Mesendoderm (in vitro differentiated cells): ENCODE data around the gene USF2. TPM values are rescaled to one million over a fixed set of nuclear protein-coding genes. Genes with fewer than 3 reads are reported as not detected.
"Not testable (repeated sequence)": the region's sequence is repeated elsewhere in the genome, so short reads cannot be mapped to it uniquely, and the experiment has no call there.

Source experiments
- DNase-seq: peaks from one replicate; pipeline ENCODE4 v3.0.0; 2013
- H2AK5ac ChIP-seq: 2 replicates; pipeline ENCODE4 v1.6.1; 2013; ENCODE audit warnings: low read length, inconsistent platforms
- H2BK120ac ChIP-seq: 2 replicates; pipeline ENCODE4 v1.6.1; 2013; ENCODE audit warnings: low read depth, mild to moderate bottlenecking, low read length, moderate library complexity, mixed read lengths
- H2BK15ac ChIP-seq: replicated peaks from 2 replicates; pipeline ENCODE4 v1.6.1; 2013; ENCODE audit warnings: low read depth, mild to moderate bottlenecking, moderate library complexity
- H2BK5ac ChIP-seq: 2 replicates; pipeline ENCODE4 v1.6.1; 2013; ENCODE audit warnings: low read length, inconsistent platforms
- H3K18ac ChIP-seq: 2 replicates; pipeline ENCODE4 v1.6.1; 2013; ENCODE audit warnings: mild to moderate bottlenecking, low read length, mixed read lengths
- H3K23ac ChIP-seq: one replicate; pipeline ENCODE4 v1.6.1; 2013; ENCODE audit warnings: low read length
- H3K27ac ChIP-seq: 2 replicates; pipeline ENCODE4 v1.5.1; 2013; ENCODE audit warnings: low read depth, mild to moderate bottlenecking, inconsistent platforms, low read length, moderate library complexity
- H3K27me3 ChIP-seq: 2 replicates; pipeline ENCODE4 v1.6.1; 2013; ENCODE audit warnings: low read length, control low read depth, mild to moderate bottlenecking, inconsistent platforms; ENCODE audit not compliant: insufficient read depth, poor library complexity
- H3K36me3 ChIP-seq: 2 replicates; pipeline ENCODE4 v1.6.1; 2013; ENCODE audit warnings: low read length, inconsistent platforms; ENCODE audit not compliant: control insufficient read depth, insufficient read depth
- H3K4ac ChIP-seq: one replicate; pipeline ENCODE4 v1.6.1; 2013; ENCODE audit warnings: low read depth, mild to moderate bottlenecking, low read length, moderate library complexity
- H3K4me1 ChIP-seq: 2 replicates; pipeline ENCODE4 v1.6.1; 2013; ENCODE audit warnings: low read depth, low read length, inconsistent platforms; ENCODE audit not compliant: control insufficient read depth
- H3K4me2 ChIP-seq: 2 replicates; pipeline ENCODE4 v1.6.1; 2013; ENCODE audit warnings: low read length
- H3K4me3 ChIP-seq: 2 replicates; pipeline ENCODE4 v1.5.1; 2013; ENCODE audit warnings: mild to moderate bottlenecking, low read length
- H3K56ac ChIP-seq: one replicate; pipeline ENCODE4 v1.6.1; 2013; ENCODE audit warnings: low read length
- H3K79me1 ChIP-seq: 2 replicates; pipeline ENCODE4 v1.6.1; 2013; ENCODE audit warnings: low read length, inconsistent platforms
- H3K79me2 ChIP-seq: 2 replicates; pipeline ENCODE4 v1.6.1; 2013; ENCODE audit warnings: mild to moderate bottlenecking, low read length; ENCODE audit not compliant: control insufficient read depth, insufficient read depth
- H3K9ac ChIP-seq: 2 replicates; pipeline ENCODE4 v1.6.1; 2013; ENCODE audit warnings: low read length, inconsistent platforms
- H4K5ac ChIP-seq: one replicate; pipeline ENCODE4 v1.6.1; 2013; ENCODE audit warnings: low read length
- H4K8ac ChIP-seq: one replicate; pipeline ENCODE4 v1.6.1; 2013; ENCODE audit warnings: low read depth, mild to moderate bottlenecking, control low read depth, low read length, moderate library complexity
- WGBS: extraction: QIAGEN DNeasy Blood & Tissue Kit; methylation state at CpG from one replicate; pipeline ENCODE4 v1.1.7; 2013; ENCODE audit warnings: low lambda C conversion rate, missing lambda C conversion rate; ENCODE audit not compliant: insufficient coverage; ENCODE audit errors: extremely low coverage; 5-methylcytosine and 5-hydroxymethylcytosine counted together
- polyA plus RNA-seq, 2 experiments: library from polyadenylated mRNA; stranded (reverse); fragments of 200-250 nt; gene quantifications; one replicate each; pipeline ENCODE4 v1.2.3, GENCODE V29; 2013

The USF2 gene, protein sequence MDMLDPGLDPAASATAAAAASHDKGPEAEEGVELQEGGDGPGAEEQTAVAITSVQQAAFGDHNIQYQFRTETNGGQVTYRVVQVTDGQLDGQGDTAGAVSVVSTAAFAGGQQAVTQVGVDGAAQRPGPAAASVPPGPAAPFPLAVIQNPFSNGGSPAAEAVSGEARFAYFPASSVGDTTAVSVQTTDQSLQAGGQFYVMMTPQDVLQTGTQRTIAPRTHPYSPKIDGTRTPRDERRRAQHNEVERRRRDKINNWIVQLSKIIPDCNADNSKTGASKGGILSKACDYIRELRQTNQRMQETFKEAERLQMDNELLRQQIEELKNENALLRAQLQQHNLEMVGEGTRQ
- polyA plus RNA-seq (2013, experiment 1 of 2): 81.7 TPM
- 79.2 TPM for polyA plus RNA-seq (2013, experiment 2 of 2)

DNA sequence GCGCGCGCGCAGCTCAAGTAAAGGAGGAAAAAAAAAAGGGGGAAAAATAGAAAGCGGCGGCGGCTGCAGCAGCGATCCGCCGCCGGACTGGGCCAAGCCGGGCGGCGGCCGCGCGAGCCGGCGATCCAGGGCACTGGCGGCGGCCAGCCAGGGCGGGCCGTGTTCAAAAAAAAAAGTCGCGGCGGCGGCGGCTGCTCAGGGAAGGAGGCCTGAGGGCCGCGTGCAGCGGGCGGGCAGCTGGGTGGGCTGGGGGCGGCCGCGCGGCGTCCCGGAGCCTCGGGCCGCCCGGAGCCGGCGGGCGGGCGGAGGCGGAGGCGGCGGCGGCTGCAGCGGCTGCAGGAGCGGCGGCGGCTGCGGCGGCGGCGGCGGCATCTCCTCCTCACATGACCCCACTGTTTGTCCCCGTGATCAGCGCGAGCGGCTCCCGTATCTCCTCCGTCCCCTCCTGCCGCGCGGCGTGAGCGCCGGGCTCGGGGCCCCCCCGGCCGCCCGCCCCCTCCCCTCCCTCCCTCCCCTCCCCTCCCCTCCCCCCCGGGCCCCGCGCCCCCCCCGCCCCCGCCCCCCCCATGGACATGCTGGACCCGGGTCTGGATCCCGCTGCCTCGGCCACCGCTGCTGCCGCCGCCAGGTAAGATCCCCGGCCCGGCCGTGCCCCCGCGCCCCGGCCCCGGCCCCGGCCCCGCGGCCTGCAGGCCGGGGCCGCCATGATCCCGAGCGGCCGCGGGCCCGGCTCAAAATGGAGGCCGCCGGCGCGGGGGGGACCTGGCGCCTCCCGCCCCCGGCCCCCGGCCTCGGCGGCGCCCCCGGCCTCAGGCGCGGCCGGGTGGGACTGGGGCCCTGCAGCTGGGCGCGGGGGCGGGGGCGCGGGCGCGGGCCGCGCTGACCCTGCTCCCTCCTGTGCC is at the start of gene USF2:
Gene USF2, plus strand, starts transcription at position 427 of the 902 bp plus-strand sequence. Its CDS starts 140 bp downstream, at position 567.
- H3K27me3 ChIP-seq: no peaks in the 10 kb centered on the region
- H2AK5ac ChIP-seq: no peak within 1 kb of the TSS
- peak within 1 kb of the TSS; percentile 95 for H3K27ac ChIP-seq
- H4K5ac ChIP-seq: no peak within 1 kb of the TSS
- H3K23ac ChIP-seq: no peak within 1 kb of the TSS
- peak within 1 kb of the TSS; percentile 90 for H3K4ac ChIP-seq
- peak within 1 kb of the TSS; percentile 97 for H3K18ac ChIP-seq
- H4K8ac ChIP-seq: peak within 1 kb of the TSS; percentile 90
- H3K4me1 ChIP-seq: peaks cover 2% of the 10 kb centered on the region
- peaks cover 11% of the 10 kb centered on the region for H3K79me1 ChIP-seq
- DNase-seq: peak; percentile 81
- no peak within 1 kb of the TSS for H2BK5ac ChIP-seq
- WGBS: no CpG with 5 or more reads among the region's 126 CpGs
- peak within 1 kb of the TSS; percentile 88 for H2BK120ac ChIP-seq
- peak within 1 kb of the TSS; percentile 80 for H3K4me2 ChIP-seq
- peak within 1 kb of the TSS; percentile 95 for H3K56ac ChIP-seq
- H3K9ac ChIP-seq: peak within 1 kb of the TSS; percentile 89
- peaks cover 3% of the 10 kb centered on the region for H3K79me2 ChIP-seq
- H3K4me3 ChIP-seq: peak within 1 kb of the TSS; percentile 55
- H3K36me3 ChIP-seq: peaks cover 20% of the 10 kb centered on the region
- H2BK15ac ChIP-seq: no peak within 1 kb of the TSS

DNA sequence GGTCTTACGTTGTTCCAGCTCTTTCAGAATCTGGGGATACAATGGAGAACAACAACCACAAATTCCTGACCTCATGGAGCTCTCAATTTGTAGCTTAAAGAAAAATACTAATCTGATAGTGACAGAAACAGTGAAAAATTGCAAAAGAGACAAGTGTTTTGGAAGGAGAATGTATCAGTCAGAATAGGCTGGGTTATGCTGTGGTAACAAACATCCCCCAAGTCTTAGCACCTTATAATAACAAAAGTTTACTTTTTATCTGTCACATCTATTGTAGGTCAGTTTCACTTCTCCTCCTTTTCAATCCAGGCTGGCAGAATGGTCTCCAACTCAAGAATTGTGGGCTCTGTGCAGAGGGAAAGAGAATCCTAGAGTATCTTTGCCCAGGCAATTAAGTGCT is 49.8 kb upstream of the USF2 start:
- no peak overlapping the region for H3K4me2 ChIP-seq
- no peaks in the 10 kb centered on the region for H3K36me3 ChIP-seq
- H3K56ac ChIP-seq: no peak overlapping the region
- no peaks in the 10 kb centered on the region for H3K4me1 ChIP-seq
- no peak overlapping the region for H3K4me3 ChIP-seq
- H3K79me1 ChIP-seq: no peaks in the 10 kb centered on the region
- no peak overlapping the region for H2BK120ac ChIP-seq
- H3K23ac ChIP-seq: no peak overlapping the region
- WGBS: no CpG with 5 or more reads among the region's 1 CpG
- no peak overlapping the region for H3K27ac ChIP-seq
- no peak overlapping the region for H4K8ac ChIP-seq
- H2BK5ac ChIP-seq: no peak overlapping the region
- no peak overlapping the region for H2AK5ac ChIP-seq
- H4K5ac ChIP-seq: no peak overlapping the region
- no peaks in the 10 kb centered on the region for H3K27me3 ChIP-seq
- no peak overlapping the region for H3K18ac ChIP-seq
- no peak for DNase-seq
- no peak overlapping the region for H3K4ac ChIP-seq
- H3K79me2 ChIP-seq: no peaks in the 10 kb centered on the region
- no peak overlapping the region for H3K9ac ChIP-seq
- H2BK15ac ChIP-seq: no peak overlapping the region

DNA sequence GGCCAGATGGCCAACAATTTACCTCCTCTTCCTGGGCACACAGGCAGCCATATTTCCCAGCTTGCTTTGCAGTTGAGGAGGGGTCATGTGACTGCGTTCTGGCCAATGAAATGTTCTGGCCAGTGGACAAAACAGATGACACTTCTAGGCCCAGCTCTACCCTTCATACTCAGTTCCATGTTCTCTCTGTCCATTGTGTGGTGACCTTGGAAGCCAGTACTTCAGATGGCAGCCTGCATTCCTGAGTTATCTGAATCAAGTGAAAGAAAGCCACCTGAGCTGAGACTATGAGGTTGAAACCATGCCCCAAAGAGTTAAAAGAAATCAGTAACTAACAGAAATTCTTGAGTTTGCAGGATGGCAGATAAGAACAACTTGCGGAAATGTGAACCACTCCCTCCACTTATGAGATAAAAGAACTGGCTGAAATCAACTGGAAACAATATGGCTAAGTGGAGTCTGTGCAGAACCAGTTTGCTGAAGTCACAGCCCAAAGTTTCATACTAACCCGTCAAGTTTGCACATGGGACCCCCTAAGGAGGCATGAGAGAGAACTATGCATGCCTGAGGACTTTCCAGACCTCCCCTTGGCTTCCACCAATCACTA is 48.3 kb upstream of the USF2 start:
- no peak overlapping the region for H2AK5ac ChIP-seq
- H3K79me2 ChIP-seq: no peaks in the 10 kb centered on the region
- no peaks in the 10 kb centered on the region for H3K27me3 ChIP-seq
- no peak overlapping the region for H3K4me2 ChIP-seq
- no peak overlapping the region for H2BK5ac ChIP-seq
- peak overlapping the region; percentile 88 for H3K4ac ChIP-seq
- H3K36me3 ChIP-seq: no peaks in the 10 kb centered on the region
- no CpG with 5 or more reads among the region's 3 CpGs for WGBS
- no peak overlapping the region for H3K18ac ChIP-seq
- no peak overlapping the region for H2BK120ac ChIP-seq
- no peak overlapping the region for H3K23ac ChIP-seq
- peak overlapping the region; percentile 22 for H3K56ac ChIP-seq
- no peaks in the 10 kb centered on the region for H3K79me1 ChIP-seq
- H4K5ac ChIP-seq: no peak overlapping the region
- H3K27ac ChIP-seq: no peak overlapping the region
- no peak overlapping the region for H4K8ac ChIP-seq
- no peaks in the 10 kb centered on the region for H3K4me1 ChIP-seq
- no peak overlapping the region for H3K4me3 ChIP-seq
- H3K9ac ChIP-seq: no peak overlapping the region
- DNase-seq: peak; percentile 92
- no peak overlapping the region for H2BK15ac ChIP-seq

DNA sequence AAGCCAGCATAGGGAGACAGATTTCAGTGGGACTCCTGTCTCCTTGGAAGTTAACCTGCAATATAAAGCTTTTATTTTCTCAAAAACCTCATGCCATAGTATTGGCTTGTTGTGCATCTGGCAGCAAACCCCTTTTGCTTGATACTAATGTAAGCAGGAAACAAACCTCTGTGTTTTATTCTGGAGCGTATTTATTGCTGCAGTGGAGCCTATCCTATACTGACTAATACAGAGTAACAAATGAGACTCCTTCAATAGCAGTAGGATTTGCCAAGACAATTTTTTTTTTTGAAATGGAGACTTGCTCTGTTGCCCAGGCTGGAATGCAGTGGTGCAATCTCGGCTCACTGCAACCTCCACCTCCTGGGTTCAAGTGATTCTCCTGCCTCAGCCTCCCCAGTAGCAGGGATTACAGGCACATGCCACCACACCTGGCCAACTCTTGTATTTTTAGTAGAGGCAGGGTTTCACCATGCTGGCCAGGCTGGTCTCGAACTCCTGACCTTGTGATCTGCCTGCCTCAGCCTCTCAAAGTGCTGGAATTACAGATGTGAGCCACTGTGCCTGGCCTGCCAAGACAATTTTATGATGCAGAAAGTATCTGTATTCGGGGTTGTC is 47.7 kb upstream of the USF2 start:
- H3K4me1 ChIP-seq, H3K27me3 ChIP-seq, H3K18ac ChIP-seq, H3K56ac ChIP-seq, H2BK120ac ChIP-seq, H2AK5ac ChIP-seq, H3K36me3 ChIP-seq, H4K8ac ChIP-seq, H3K9ac ChIP-seq, H3K79me1 ChIP-seq, H4K5ac ChIP-seq, DNase-seq, H3K79me2 ChIP-seq, H2BK5ac ChIP-seq, H3K23ac ChIP-seq, H3K4me2 ChIP-seq, H3K27ac ChIP-seq, H2BK15ac ChIP-seq, H3K4ac ChIP-seq, H3K4me3 ChIP-seq: not testable (repeated sequence)
- WGBS: no CpG with 5 or more reads among the region's 4 CpGs

DNA sequence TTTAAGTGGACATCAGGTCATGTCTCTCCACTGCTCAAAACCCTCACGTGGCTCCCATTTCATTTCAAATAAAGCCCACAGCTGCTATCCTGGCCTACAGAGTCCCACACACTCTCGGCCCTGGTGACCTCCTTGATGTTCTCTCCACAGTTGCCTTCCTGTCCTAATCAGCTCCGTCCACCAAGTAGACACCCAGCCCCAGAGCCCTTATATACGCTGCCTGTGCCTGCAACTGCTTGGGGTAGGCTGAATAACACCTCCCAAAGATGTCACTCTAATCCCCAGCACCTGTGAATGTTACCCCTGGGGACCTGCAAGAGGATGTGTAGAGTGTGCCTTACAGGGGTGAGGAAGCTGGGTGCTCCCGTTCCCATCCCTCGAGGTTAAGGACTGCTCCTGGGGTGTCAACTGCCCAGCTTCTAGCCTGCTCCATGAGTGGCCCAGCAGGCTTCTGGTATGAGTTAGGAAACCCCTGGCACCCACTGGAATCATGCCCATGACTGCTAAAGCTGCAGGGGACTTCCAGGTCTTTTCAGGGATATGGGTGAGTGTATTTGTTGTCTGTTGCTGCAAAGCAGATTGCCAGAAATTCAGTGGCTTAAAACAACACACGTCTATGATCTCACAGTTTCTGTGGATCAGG is 46.3 kb upstream of the USF2 start:
- Histone ChIP-seq H4K5ac (no peak overlapping the region), H2AK5ac (no peak overlapping the region), H3K56ac (no peak overlapping the region), H3K4ac (no peak overlapping the region), H3K4me1 (no peaks in the 10 kb centered on the region), H2BK5ac (no peak overlapping the region), H2BK120ac (no peak overlapping the region), H3K79me2 (no peaks in the 10 kb centered on the region), H3K27me3 (no peaks in the 10 kb centered on the region), H3K9ac (no peak overlapping the region), H3K4me2 (no peak overlapping the region), H3K4me3 (no peak overlapping the region), H4K8ac (no peak overlapping the region), H2BK15ac (no peak overlapping the region), H3K36me3 (no peaks in the 10 kb centered on the region), H3K23ac (no peak overlapping the region), H3K27ac (no peak overlapping the region), H3K79me1 (no peaks in the 10 kb centered on the region), H3K18ac (no peak overlapping the region)
- no peak for DNase-seq
- WGBS: no CpG with 5 or more reads among the region's 7 CpGs
